Transverse colon (tissue), 4 donors: Measurements from ENCODE around the gene MZB1. TPM values are rescaled to one million over a fixed set of nuclear protein-coding genes. Genes with fewer than 3 reads are reported as not detected.
A peak's percentile ranks its signal among the peaks of the same experiment; 100 is the strongest.
"Not testable (repeated sequence)": the region's sequence is repeated elsewhere in the genome, so short reads cannot be mapped to it uniquely, and the experiment has no call there.

ENCODE experiments used
- DNase-seq: peaks from one replicate; pipeline ENCODE4 v3.0.0-alpha.2; 2019
- H3K27ac ChIP-seq, 4 donors: fragments of 200-600 bp; sonication (generic); 2 replicates each; pipeline ENCODE4 v1.5.1; 2016 to 2018; ENCODE audit warnings: inconsistent platforms in 4 of 4
- H3K27me3 ChIP-seq: fragments of 200-600 bp; sonication (generic); 2 replicates; pipeline ENCODE4 v1.5.1; 2017; ENCODE audit warnings: inconsistent platforms
- H3K36me3 ChIP-seq, 4 donors: fragments of 200-600 bp; sonication (generic); 2 replicates each; pipeline ENCODE4 v1.5.1; 2017 to 2019; ENCODE audit warnings: inconsistent platforms in 4 of 4
- H3K4me1 ChIP-seq, 4 donors: fragments of 200-600 bp; sonication (generic); 2 replicates each; pipeline ENCODE4 v1.5.1; 2017 to 2020; ENCODE audit warnings: inconsistent platforms in 4 of 4
- H3K4me3 ChIP-seq, 4 donors: fragments of 200-600 bp; sonication (generic); 1 replicate in 1 of 4; 2 replicates in 3 of 4; pipeline versions ENCODE4 v1.5.1 to v1.6.1; 2017 to 2019; ENCODE audit warnings: inconsistent platforms in 4 of 4
- H3K9me3 ChIP-seq, 2 donors: fragments of 200-600 bp; sonication (generic); 2 replicates each; pipeline ENCODE4 v1.5.1; 2017 to 2019; ENCODE audit warnings: inconsistent platforms in 2 of 2
- EP300 ChIP-seq: sonication (generic); formaldehyde crosslinking; IDR thresholded peaks from one replicate; pipeline ENCODE4 v1.6.1; 2017; ENCODE audit warnings: antibody characterized with exemption, low read depth
- POLR2A ChIP-seq: fragments of 450-650 bp; IDR thresholded peaks from one replicate; pipeline ENCODE4 v1.6.1; 2016; ENCODE audit warnings: antibody characterized with exemption, mild to moderate bottlenecking, moderate library complexity
- POLR2AphosphoS5 ChIP-seq, 3 donors: sonication (generic); formaldehyde crosslinking; IDR thresholded peaks; one replicate each; pipeline ENCODE4 v1.6.1; 2016; ENCODE audit warnings: antibody characterized with exemption in 3 of 3
- WGBS, 2 donors: methylation state at CpG; one replicate each; pipeline ENCODE4 v1.1.5; 2018; ENCODE audit warnings: low coverage in 1 of 2; 5-methylcytosine and 5-hydroxymethylcytosine counted together
- in situ Hi-C, 4 donors: fragments of 200-750 bp; cut with MboI; loops; one replicate each; pipeline versions ENCODE4 v1.15.0 to v1.15.1; 2017; ENCODE audit warnings: low sequenced_read_pairs in 3 of 4, low pct_ligation_motif_present in 1 of 4, low pct_unique_long_range_greater_than_20kb in 1 of 4
- intact Hi-C: fragments of 100-400 bp; cut with DNase I; formaldehyde crosslinking; loops from one replicate; pipeline ENCODE4 v1.15.1; 2023; ENCODE audit warnings: low total_unique reads
- total RNA-seq, 4 donors: library from RNA; depleted of rRNA; stranded (reverse); fragments of >200 nt; gene quantifications; one replicate each; pipeline ENCODE4 v1.1.0, GENCODE V29; 2016
- TF ChIP-seq, protein P1 (sequence below), 5 experiments: fragments of 200-600 bp in 3 of 5; fragments of 450-650 bp in 2 of 5; sonication (generic) in 3 of 5; IDR thresholded peaks; 1 replicate in 2 of 5; 2 replicates in 3 of 5; pipeline ENCODE4 v1.5.1; 2016 to 2017; ENCODE audit warnings: antibody characterized with exemption in 5 of 5, inconsistent platforms in 3 of 5, mild to moderate bottlenecking in 2 of 5, moderate library complexity in 1 of 5

Gene MZB1
- total RNA-seq, 4 donors from 2014 or later: 4.0 to 39.2 TPM; not detected in 2

DNA sequence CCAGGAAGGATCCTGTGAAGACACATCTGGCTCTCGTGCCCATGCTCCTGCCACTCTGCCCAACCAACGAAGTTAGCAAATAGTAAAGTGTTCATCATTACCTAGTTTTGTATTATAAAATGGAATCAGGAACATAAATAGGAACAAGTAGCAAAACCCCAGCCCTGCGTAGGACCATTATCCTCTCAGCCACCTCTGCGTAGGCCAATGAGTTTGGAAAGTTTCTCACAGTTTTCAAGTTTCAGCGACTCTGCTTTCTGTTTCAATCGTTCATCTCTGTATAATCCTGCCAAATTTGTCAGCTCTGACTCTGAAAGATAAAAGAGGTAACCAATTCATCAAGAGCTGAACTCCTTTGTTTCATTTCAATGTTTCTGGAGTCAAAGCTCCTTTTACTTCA, 24.2 kb upstream of the MZB1 start:
- WGBS, 2 donors: 68 to 73% methylated on average over 4 to 6 of the region's 6 CpGs
- Histone ChIP-seq H3K4me1 (peaks cover 34 to 57% (median 43%) of the 10 kb centered on the region in 4 donors), H3K9me3 (no peaks in the 10 kb centered on the region), H3K36me3 (no peaks in the 10 kb centered on the region), H3K27ac (peak overlapping the region in 2 of 4 donors; percentile 57 to 74), H3K4me3 (no peak overlapping the region), H3K27me3 (no peaks in the 10 kb centered on the region)
- in situ Hi-C loops: no loop called here
- no peak for DNase-seq
- intact Hi-C loops: no loop called here
- no peak for TF ChIP-seq POLR2A
- no peak for TF ChIP-seq EP300
- TF ChIP-seq POLR2AphosphoS5 (IDR thresholded peaks at IDR 0.05): no peak
- TF ChIP-seq, protein P1, sequence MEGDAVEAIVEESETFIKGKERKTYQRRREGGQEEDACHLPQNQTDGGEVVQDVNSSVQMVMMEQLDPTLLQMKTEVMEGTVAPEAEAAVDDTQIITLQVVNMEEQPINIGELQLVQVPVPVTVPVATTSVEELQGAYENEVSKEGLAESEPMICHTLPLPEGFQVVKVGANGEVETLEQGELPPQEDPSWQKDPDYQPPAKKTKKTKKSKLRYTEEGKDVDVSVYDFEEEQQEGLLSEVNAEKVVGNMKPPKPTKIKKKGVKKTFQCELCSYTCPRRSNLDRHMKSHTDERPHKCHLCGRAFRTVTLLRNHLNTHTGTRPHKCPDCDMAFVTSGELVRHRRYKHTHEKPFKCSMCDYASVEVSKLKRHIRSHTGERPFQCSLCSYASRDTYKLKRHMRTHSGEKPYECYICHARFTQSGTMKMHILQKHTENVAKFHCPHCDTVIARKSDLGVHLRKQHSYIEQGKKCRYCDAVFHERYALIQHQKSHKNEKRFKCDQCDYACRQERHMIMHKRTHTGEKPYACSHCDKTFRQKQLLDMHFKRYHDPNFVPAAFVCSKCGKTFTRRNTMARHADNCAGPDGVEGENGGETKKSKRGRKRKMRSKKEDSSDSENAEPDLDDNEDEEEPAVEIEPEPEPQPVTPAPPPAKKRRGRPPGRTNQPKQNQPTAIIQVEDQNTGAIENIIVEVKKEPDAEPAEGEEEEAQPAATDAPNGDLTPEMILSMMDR (IDR thresholded peaks at IDR 0.05): no peak

GRCh38 chr5:139413153-139413552, 23.4 kb upstream of the MZB1 start:
- no peak for DNase-seq
- H3K9me3 ChIP-seq: no peaks in the 10 kb centered on the region
- in situ Hi-C loops (no loop called here), intact Hi-C loops (no loop called here)
- TF ChIP-seq EP300: no peak
- TF ChIP-seq, protein P1 (IDR thresholded peaks at IDR 0.05): no peak
- no peak for TF ChIP-seq POLR2A
- TF ChIP-seq POLR2AphosphoS5 (IDR thresholded peaks at IDR 0.05): no peak
- no peak overlapping the region for H3K4me3 ChIP-seq
- H3K27ac ChIP-seq: no peak overlapping the region
- no peaks in the 10 kb centered on the region for H3K36me3 ChIP-seq
- peaks cover 34 to 49% (median 40%) of the 10 kb centered on the region in 4 donors for H3K4me1 ChIP-seq
- WGBS, 2 donors: 93 to 96% methylated on average over 4 to 6 of the region's 6 CpGs
- no peaks in the 10 kb centered on the region for H3K27me3 ChIP-seq

- WGBS, 2 donors: 58 to 80% methylated on average over 12 to 17 of the region's 17 CpGs
- no peak for DNase-seq
- TF ChIP-seq POLR2AphosphoS5 (IDR thresholded peaks at IDR 0.05): peak; percentile 64 to 96 (median 87)
- TF ChIP-seq, protein P1 (IDR thresholded peaks at IDR 0.05): no peak
- Histone ChIP-seq H3K4me3 (no peak overlapping the region), H3K27me3 (no peaks in the 10 kb centered on the region), H3K36me3 (no peaks in the 10 kb centered on the region), H3K9me3 (no peaks in the 10 kb centered on the region), H3K27ac (peak overlapping the region in 3 of 4 donors; percentile 42 to 62 (median 57)), H3K4me1 (peaks cover 18 to 30% (median 25%) of the 10 kb centered on the region in 4 donors)
- in situ Hi-C loops: no loop called here
- intact Hi-C loops: no loop called here
Observed at GRCh38 chr5:139410993-139411828, 21.5 kb upstream of the MZB1 start.

DNA sequence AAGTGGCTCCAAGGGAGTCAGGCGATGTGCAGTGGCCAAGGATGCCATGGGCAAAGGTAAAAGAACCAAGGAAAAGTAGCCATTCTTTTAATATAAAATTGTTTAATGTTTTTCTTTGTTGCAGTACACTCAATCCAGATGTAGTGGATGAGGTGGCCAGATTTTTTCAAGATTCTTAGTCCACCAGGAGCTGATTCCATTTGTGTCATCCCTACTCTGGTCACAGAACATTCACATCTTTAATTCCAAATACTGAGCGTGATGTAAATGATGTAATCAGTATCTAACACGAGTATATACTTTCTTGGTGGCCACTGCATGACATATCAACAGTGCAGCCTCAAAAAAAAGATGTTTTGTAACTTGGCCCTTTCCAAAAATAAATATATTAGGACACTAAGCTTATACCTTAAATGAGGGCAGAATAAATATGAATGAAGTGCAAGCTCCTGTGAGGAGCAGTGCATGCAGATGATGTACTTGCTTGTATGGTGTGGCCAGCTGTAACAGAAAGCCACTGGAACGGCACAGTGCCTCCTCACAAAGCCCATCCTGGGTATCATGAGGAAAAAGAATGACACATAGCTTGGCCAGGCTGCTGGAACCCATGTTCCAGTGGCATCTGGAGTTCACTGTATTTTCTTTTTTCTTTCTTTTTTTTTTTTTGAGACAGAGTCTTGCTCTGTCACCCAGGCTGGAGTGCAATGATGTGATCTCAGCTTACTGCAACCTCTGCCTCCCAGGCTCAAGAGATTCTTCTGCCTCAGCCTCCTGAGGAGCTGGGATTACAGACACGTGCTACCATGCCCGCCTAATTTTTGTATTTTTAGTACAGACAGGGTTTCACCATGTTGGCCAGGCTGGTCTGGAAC, 20.6 kb upstream of the MZB1 start:
- in situ Hi-C loops: no loop called here
- H3K27ac ChIP-seq: peak overlapping the region in 3 of 4 donors; percentile 42 to 62 (median 57)
- WGBS, 2 donors: 60 to 73% methylated on average over 5 to 6 of the region's 6 CpGs
- no peaks in the 10 kb centered on the region for H3K9me3 ChIP-seq
- H3K27me3 ChIP-seq: no peaks in the 10 kb centered on the region
- no peak overlapping the region for H3K4me3 ChIP-seq
- intact Hi-C loops: no loop called here
- DNase-seq: no peak
- H3K4me1 ChIP-seq: peaks cover 10 to 22% (median 19%) of the 10 kb centered on the region in 4 donors
- H3K36me3 ChIP-seq: no peaks in the 10 kb centered on the region
- TF ChIP-seq POLR2A: no peak
- no peak for TF ChIP-seq EP300
- TF ChIP-seq, protein P1 (IDR thresholded peaks at IDR 0.05): no peak
- no peak for TF ChIP-seq POLR2AphosphoS5 (IDR thresholded peaks at IDR 0.05)

DNA sequence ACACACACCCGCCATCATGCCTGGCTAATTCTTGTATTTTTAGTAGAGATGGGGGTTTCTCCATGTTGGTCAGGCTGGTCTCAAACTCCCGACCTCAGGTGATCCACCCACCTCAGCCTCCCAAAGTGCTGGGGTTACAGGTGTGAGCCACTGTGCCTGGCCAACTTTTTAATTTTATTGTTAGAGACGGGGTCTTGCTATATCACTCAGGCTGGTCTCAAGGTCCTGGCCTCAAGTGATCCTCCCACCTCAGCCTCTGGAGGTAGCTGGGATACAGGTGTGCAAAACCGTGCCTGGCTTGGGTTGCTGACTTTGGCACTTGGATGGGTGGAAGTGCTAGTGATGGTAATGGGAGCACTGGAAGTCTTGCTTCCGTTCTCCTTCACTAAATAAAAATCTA, 19.4 kb upstream of the MZB1 start:
- H3K36me3 ChIP-seq, H3K27ac ChIP-seq, H3K4me3 ChIP-seq, H3K9me3 ChIP-seq, H3K27me3 ChIP-seq, in situ Hi-C loops, intact Hi-C loops, DNase-seq: not testable (repeated sequence)
- 89 to 93% methylated on average over 2 to 5 of the region's 5 CpGs for WGBS, 2 donors
- H3K4me1 ChIP-seq: peaks cover 5 to 18% (median 12%) of the 10 kb centered on the region in 4 donors
